CD4-positive, alpha-beta T cell treated with Interleukin-6 at 100 ng/mL for 8 hours (primary cell): ENCODE data around the gene STRC.
"Not testable (repeated sequence)": the region's sequence is repeated elsewhere in the genome, so short reads cannot be mapped to it uniquely, and the experiment has no call there.

Experiments
- DNase-seq: peaks from one replicate; pipeline ENCODE4 v3.0.0-alpha.2; 2020; ENCODE audit warnings: mixed read lengths, low spot score

The STRC gene

DNA sequence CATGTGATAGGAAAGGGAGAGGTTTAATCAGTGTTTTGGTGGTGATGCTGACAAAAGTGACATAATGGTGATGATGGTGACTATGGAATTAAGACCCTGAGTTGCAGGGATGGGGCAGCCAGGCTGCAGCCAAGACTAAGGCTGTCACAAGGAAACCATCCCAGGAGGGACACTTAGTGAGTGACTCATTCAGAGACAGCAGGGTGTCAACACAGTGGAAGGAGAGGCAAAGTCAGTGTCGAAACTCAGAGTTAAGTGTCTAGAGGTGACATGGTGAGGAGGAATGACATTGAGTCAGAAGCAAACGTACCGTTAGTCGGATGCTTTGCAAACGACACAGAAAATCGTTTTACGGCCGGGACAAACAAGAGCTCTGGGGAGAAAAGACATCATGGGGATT, 54.8 kb downstream of the STRC start:
- DNase-seq, result not testable (repeated sequence)

DNA sequence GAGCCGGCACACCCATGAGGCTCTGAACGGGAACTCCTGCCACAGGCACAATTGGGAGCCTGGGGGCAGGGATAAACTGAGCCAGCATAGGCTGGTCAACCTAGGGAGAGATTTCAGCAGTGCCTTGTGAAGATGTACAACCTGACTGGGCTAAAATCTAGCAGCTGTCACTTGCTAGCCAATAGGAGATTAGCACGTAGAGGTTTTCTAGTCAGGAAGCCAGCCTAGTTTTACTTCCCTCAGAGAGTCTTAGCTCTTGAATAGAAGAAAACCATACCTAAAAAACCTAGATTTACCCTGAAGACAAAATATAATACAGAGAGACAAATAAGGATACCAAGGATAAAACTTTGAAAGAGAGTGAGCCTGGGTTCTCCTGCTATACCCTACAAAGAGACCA, 55.8 kb downstream of the STRC start:
- DNase-seq, result not testable (repeated sequence)

DNA sequence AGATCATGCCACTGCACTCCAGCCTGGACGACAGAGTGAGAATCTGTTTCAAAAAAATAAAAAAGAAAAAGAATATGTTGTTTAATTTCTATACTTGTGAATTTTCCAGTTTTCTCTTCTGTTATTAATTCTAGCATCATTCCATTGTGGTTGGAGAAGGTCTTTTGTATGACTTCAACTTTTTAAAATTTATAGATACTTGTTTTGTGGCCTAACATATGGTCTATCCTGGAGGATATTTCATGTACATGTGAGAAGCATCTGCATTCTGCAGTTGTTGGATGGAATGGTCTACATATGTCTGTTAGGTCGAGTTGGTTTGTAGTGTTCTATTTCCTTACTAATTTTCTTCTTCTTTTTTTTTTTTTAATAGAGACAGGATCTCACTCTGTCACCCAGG, 65.6 kb downstream of the STRC start:
- DNase-seq, result no peak

DNA sequence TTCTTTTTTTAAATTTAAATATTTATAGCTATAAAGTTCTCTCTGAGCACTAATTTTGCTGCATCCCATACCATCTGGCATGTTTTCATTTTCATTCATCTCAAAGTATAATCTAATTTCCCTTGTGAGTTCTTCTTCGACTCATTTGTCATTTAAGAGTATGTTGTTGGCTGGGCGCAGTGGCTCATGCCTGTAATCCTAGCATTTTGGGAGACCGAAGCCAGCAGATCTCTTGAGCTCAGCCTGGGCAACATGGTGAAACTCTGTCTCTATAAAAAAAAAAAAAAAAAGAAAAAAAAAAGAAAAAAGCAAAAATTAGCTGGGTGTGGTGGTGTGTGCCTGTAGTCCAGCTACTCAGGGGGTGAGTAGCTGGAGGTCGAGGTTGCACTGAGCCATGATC, 66.3 kb downstream of the STRC start:
- no peak for DNase-seq

GRCh38 chr15:43550527-43551363, 67.9 kb downstream of the STRC start:
- no peak for DNase-seq
